Activated CD4-positive, alpha-beta T cell treated with anti-CD3 and anti-CD28 coated beads, Interleukin-2, amount 10 ng/mL, durations not matched to agents 7 days and 5 days (primary cell): Measurements from ENCODE around the gene DTD1. TPM values are rescaled to one million over a fixed set of nuclear protein-coding genes. Genes with fewer than 3 reads are reported as not detected.

Experiments
- CTCF ChIA-PET: fragments of 350-600 bp; sonication (Branson Sonifier 250); formaldehyde crosslinking; loops from one replicate; lab custom pipeline; 2021; ENCODE audit warnings: antibody characterized with exemption; lab: Charles Lee
- POLR2A ChIA-PET: fragments of 350-600 bp; sonication (Branson Sonifier 250); formaldehyde crosslinking; loops from one replicate; lab custom pipeline; 2021; ENCODE audit warnings: antibody characterized with exemption; lab: Charles Lee
- DNase-seq: peaks from one replicate; pipeline ENCODE4 v3.0.0-alpha.2; 2020
- H3K27ac Mint-ChIP-seq: one replicate; pipeline ENCODE4 v1.8.0; 2021; ENCODE audit warnings: mild to moderate bottlenecking, moderate library complexity, mixed read lengths
- H3K27me3 Mint-ChIP-seq: one replicate; pipeline ENCODE4 v1.8.0; 2021; ENCODE audit warnings: mixed read lengths
- H3K36me3 Mint-ChIP-seq: one replicate; pipeline ENCODE4 v1.8.0; 2021; ENCODE audit warnings: low read depth, mixed read lengths
- H3K4me1 Mint-ChIP-seq: one replicate; pipeline ENCODE4 v1.8.0; 2021; ENCODE audit warnings: mixed read lengths
- H3K4me3 Mint-ChIP-seq: one replicate; pipeline ENCODE4 v1.8.0; 2021; ENCODE audit warnings: mild to moderate bottlenecking, moderate library complexity, mixed read lengths
- H3K9me3 Mint-ChIP-seq: one replicate; pipeline ENCODE4 v1.8.0; 2021; ENCODE audit warnings: mixed read lengths
- total RNA-seq, 2 experiments: library from RNA; stranded (reverse); gene quantifications; one replicate each; pipeline ENCODE4 v1.2.3, GENCODE V29; 2021

Gene DTD1
- total RNA-seq, 2 experiments from 2014 or later, result 17.7 to 19.4 TPM

DNA sequence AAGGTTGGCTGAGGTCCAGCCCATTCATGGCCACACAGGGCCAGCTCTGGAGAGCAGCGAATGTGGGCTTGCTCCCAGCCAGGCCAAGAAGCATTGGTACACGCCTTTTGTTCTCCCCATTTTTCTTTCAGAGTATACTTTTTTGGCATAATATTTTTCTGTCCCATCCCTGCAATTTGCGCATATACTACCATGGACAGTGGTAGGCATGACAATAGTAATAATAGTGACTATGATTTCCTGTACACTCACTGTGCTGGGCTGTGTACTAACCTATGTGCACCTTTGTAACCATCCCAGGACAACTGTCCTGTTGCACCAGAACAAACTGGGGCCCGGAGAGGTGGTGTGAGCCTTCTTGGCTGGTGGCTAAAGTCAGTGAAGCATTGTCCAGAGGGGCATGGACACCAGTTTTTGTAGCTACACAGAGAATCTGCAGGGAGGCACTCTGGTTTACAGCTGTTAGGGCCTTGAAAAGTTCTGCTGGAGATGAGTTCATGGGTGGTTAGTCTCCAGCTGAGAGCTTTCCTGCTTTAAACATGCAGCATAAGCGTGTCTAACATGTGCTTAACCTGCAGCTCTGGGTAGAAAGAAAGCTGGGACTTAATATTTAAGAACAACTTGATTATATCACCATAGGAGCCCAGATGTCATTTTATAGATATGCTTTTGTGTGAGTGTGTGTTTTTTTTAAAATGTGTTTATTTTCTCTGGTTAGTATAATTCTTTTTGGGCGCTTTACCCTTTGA lies 38.2 kb downstream of the DTD1 start:
- POLR2A ChIA-PET, result no interaction called here
- DNase-seq, result no peak
- Mint-ChIP-seq H3K27ac (no peak overlapping the region), H3K4me1 (no peaks in the 10 kb centered on the region), H3K36me3 (peaks cover 4% of the 10 kb centered on the region), H3K4me3 (no peak overlapping the region), H3K27me3 (no peaks in the 10 kb centered on the region), H3K9me3 (no peaks in the 10 kb centered on the region)
- CTCF ChIA-PET, result no interaction called here

DNA sequence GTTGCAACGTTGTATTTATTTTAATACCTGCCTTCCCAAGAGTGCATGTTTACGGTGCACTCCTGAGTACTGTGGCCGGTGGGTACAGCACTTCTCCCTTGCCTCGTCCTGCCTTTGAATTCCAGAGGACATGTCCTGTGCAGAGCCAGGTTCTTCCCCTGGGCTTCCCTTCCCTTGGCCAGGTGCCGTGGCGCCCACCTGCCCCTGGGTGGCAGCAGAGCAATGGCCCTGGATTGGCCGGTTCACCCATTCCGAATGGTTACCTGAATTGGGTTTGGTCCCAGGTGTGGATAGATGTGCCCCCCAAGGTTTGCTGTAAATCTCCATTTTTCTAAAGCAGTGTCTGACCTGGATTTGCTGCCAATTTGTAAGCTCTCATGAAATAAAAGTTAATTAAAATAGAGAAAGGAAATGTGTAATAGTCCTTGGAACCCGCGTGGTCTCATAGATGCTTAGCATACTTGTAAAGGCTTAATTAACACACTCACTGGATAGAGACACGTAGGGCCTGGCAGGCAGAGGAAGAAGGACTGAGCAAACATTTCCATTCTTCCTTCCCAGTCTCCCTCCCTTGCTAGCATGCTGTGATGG lies 40.6 kb downstream of the DTD1 start:
- no peaks in the 10 kb centered on the region for H3K9me3 Mint-ChIP-seq
- no peak for DNase-seq
- no peak overlapping the region for H3K27ac Mint-ChIP-seq
- ChIA-PET POLR2A (no interaction called here), CTCF (interaction anchor here (0.6 kb wide), 1 partner anchor 1048 kb away, joined by 3 read pairs; no protein-coding TSS in a partner anchor)
- no peaks in the 10 kb centered on the region for H3K4me1 Mint-ChIP-seq
- H3K27me3 Mint-ChIP-seq, result no peaks in the 10 kb centered on the region
- H3K36me3 Mint-ChIP-seq, result peaks cover 4% of the 10 kb centered on the region
- no peak overlapping the region for H3K4me3 Mint-ChIP-seq

DNA sequence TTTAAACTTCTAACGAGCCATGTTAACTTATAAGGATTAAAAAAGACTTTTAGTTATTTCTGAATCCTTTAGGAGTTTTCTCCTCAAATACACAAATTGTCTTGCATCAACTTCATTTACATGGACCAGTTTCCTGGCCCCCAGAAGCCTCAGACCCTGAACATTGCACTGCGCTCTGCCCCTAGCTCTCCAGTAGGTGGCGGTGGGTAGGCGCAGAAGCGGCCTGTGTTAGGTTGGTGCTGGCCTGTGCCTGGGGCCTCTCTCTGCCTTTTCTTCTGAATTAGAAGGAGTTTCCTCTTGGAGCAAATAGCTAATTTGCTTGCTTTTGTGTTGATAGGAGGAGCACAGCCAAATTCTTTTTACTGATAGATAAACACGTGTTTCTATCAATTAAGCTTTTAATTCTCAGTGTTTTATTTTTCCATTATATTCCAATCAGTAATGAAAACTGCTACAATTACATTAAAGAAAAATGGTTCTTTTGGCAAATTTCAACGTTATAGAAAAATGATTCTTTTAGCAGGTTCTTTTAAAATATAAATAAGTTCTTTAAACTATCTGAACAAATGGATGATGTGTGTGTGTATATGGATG lies 44.4 kb downstream of the DTD1 start:
- DNase-seq, result peak; percentile 60
- H3K36me3 Mint-ChIP-seq, result peaks cover 4% of the 10 kb centered on the region
- H3K27ac Mint-ChIP-seq, result no peak overlapping the region
- no peaks in the 10 kb centered on the region for H3K27me3 Mint-ChIP-seq
- CTCF ChIA-PET, result interaction anchor here (0.6 kb wide), 2 partner anchors 19 to 86 kb away, joined by 3 read pairs; no protein-coding TSS in a partner anchor
- no peaks in the 10 kb centered on the region for H3K4me1 Mint-ChIP-seq
- no peak overlapping the region for H3K4me3 Mint-ChIP-seq
- POLR2A ChIA-PET, result no interaction called here
- no peaks in the 10 kb centered on the region for H3K9me3 Mint-ChIP-seq

DNA sequence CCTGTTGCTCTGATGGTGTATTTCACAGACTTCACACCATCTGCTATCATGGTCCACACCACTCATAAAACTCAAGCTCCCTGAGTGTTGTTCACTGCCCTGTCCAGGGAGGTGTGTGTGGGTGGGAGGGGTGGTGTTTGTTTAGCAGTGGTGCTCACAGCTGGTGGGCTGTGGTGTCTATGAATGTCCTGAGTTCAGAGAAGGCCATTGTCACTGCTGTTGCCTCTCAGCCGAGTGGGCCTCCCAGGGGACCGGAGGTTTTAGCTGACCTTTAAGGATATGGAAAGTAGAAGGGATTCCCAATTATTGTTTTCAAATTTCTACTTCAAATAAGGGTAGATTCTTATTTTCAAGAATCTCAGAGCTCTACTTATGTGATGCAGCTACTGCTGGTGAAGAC lies 45.6 kb downstream of the DTD1 start:
- no peaks in the 10 kb centered on the region for H3K27me3 Mint-ChIP-seq
- no peak overlapping the region for H3K4me3 Mint-ChIP-seq
- ChIA-PET CTCF (interaction anchor here (0.5 to 1.3 kb wide), 2 partner anchors 21 to 1253 kb away, joined by 3 read pairs; no protein-coding TSS in a partner anchor), POLR2A (no interaction called here)
- H3K36me3 Mint-ChIP-seq, result no peaks in the 10 kb centered on the region
- no peak for DNase-seq
- no peak overlapping the region for H3K27ac Mint-ChIP-seq
- H3K4me1 Mint-ChIP-seq, result no peaks in the 10 kb centered on the region
- H3K9me3 Mint-ChIP-seq, result no peaks in the 10 kb centered on the region

GRCh38 chr20:18634501-18634900 lies 46.6 kb downstream of the DTD1 start:
- no peaks in the 10 kb centered on the region for H3K9me3 Mint-ChIP-seq

GRCh38 chr20:18635380-18635779 lies 47.5 kb downstream of the DTD1 start:
- ChIA-PET POLR2A (no interaction called here), CTCF (no interaction called here)
- no peaks in the 10 kb centered on the region for H3K9me3 Mint-ChIP-seq
- no peaks in the 10 kb centered on the region for H3K36me3 Mint-ChIP-seq
- no peak for DNase-seq
- no peak overlapping the region for H3K4me3 Mint-ChIP-seq
- H3K27ac Mint-ChIP-seq, result no peak overlapping the region
- H3K4me1 Mint-ChIP-seq, result no peaks in the 10 kb centered on the region
- H3K27me3 Mint-ChIP-seq, result no peaks in the 10 kb centered on the region

More at GRCh38 chr20:18634501-18634900, 46.6 kb downstream of the DTD1 start:
- POLR2A ChIA-PET, result no interaction called here
- Mint-ChIP-seq H3K36me3 (no peaks in the 10 kb centered on the region), H3K27me3 (no peaks in the 10 kb centered on the region), H3K27ac (no peak overlapping the region), H3K4me3 (no peak overlapping the region), H3K4me1 (no peaks in the 10 kb centered on the region)
- CTCF ChIA-PET, result interaction anchor here (1.3 kb wide), 1 partner anchor 20 kb away, joined by 3 read pairs; no protein-coding TSS in a partner anchor
- DNase-seq, result no peak

DNA sequence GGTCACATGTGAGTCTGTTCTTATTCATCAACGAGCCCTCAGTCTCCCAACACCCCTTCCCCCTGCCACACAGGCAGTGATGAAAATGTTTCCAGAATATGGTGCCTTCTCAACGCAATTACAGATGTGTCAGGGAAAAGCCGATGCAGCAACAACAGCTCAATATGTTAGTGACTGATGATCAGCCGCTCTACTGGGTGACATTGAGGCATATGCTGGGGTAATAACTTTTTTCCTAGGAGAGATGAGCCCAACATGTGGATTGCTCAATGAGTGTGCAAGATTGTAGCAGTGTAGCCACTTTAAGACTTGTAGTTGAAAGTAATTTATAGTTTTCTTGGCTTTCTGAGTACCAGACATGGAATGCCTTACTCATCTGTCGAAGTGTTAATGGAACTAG lies 49.4 kb downstream of the DTD1 start:
- no peak for DNase-seq
- no peaks in the 10 kb centered on the region for H3K27me3 Mint-ChIP-seq
- H3K36me3 Mint-ChIP-seq, result no peaks in the 10 kb centered on the region
- H3K4me1 Mint-ChIP-seq, result no peaks in the 10 kb centered on the region
- POLR2A ChIA-PET, result no interaction called here
- no peak overlapping the region for H3K4me3 Mint-ChIP-seq
- H3K9me3 Mint-ChIP-seq, result no peaks in the 10 kb centered on the region
- CTCF ChIA-PET, result interaction anchor here (1.4 kb wide), 1 partner anchor 13 kb away, joined by 4 read pairs; no protein-coding TSS in a partner anchor
- H3K27ac Mint-ChIP-seq, result no peak overlapping the region

GRCh38 chr20:18638768-18639167 lies 50.9 kb downstream of the DTD1 start:
- Mint-ChIP-seq H3K36me3 (no peaks in the 10 kb centered on the region), H3K27ac (no peak overlapping the region), H3K27me3 (no peaks in the 10 kb centered on the region), H3K9me3 (no peaks in the 10 kb centered on the region), H3K4me3 (no peak overlapping the region), H3K4me1 (no peaks in the 10 kb centered on the region)
- ChIA-PET POLR2A (no interaction called here), CTCF (interaction anchor here (0.5 to 1.4 kb wide), 2 partner anchors 15 to 22 kb away, joined by 3 to 4 read pairs; no protein-coding TSS in a partner anchor)
- DNase-seq, result no peak

DNA sequence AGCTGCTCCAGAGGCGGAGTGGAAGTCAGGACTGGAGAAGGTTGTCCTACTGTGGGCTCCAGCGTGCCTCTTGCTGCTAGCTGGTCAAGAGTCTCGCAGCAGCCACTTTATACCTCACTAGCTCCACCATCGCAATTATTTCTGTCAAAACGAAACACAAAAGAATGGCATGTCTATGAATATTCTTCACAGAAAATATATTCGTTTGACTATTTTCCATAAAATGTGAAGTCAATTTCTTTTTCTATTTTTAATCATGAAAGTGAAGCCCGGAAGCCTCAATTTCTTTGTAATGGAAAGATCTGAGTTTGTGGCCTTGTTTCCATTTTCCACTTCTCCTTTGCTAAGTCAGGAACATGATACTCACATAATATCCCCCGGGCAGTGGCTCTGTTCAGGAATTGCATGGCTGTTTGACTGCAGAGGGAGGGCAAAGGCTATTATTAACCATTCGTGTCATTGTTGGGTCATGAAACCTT lies 51.7 kb downstream of the DTD1 start:
- no peaks in the 10 kb centered on the region for H3K4me1 Mint-ChIP-seq
- H3K4me3 Mint-ChIP-seq, result no peak overlapping the region
- ChIA-PET CTCF (interaction anchor here (0.7 kb wide), 1 partner anchor 187 kb away, joined by 3 read pairs; no protein-coding TSS in a partner anchor), POLR2A (no interaction called here)
- no peaks in the 10 kb centered on the region for H3K27me3 Mint-ChIP-seq
- H3K27ac Mint-ChIP-seq, result no peak overlapping the region
- DNase-seq, result no peak
- H3K36me3 Mint-ChIP-seq, result no peaks in the 10 kb centered on the region
- no peaks in the 10 kb centered on the region for H3K9me3 Mint-ChIP-seq

GRCh38 chr20:18645196-18645745 lies 57.4 kb downstream of the DTD1 start:
- no peak for DNase-seq
- H3K36me3 Mint-ChIP-seq, result no peaks in the 10 kb centered on the region
- no peaks in the 10 kb centered on the region for H3K9me3 Mint-ChIP-seq
- no peaks in the 10 kb centered on the region for H3K4me1 Mint-ChIP-seq
- ChIA-PET CTCF (no interaction called here), POLR2A (no interaction called here)
- no peak overlapping the region for H3K4me3 Mint-ChIP-seq
- no peaks in the 10 kb centered on the region for H3K27me3 Mint-ChIP-seq
- H3K27ac Mint-ChIP-seq, result no peak overlapping the region

- DNase-seq, result no peak
- POLR2A ChIA-PET, result no interaction called here
- CTCF ChIA-PET, result no interaction called here
- Mint-ChIP-seq H3K9me3 (no peaks in the 10 kb centered on the region), H3K4me3 (no peak overlapping the region), H3K27ac (no peak overlapping the region), H3K36me3 (no peaks in the 10 kb centered on the region), H3K27me3 (no peaks in the 10 kb centered on the region), H3K4me1 (no peaks in the 10 kb centered on the region)
These were observed 58.0 kb downstream of the DTD1 start for GRCh38 chr20:18645851-18646250.

GRCh38 chr20:18647777-18648176 lies 59.9 kb downstream of the DTD1 start:
- H3K36me3 Mint-ChIP-seq, result no peaks in the 10 kb centered on the region
- no peaks in the 10 kb centered on the region for H3K27me3 Mint-ChIP-seq
- ChIA-PET CTCF (no interaction called here), POLR2A (no interaction called here)
- H3K4me3 Mint-ChIP-seq, result no peak overlapping the region
- DNase-seq, result no peak
- no peaks in the 10 kb centered on the region for H3K9me3 Mint-ChIP-seq
- no peak overlapping the region for H3K27ac Mint-ChIP-seq
- no peaks in the 10 kb centered on the region for H3K4me1 Mint-ChIP-seq

DNA sequence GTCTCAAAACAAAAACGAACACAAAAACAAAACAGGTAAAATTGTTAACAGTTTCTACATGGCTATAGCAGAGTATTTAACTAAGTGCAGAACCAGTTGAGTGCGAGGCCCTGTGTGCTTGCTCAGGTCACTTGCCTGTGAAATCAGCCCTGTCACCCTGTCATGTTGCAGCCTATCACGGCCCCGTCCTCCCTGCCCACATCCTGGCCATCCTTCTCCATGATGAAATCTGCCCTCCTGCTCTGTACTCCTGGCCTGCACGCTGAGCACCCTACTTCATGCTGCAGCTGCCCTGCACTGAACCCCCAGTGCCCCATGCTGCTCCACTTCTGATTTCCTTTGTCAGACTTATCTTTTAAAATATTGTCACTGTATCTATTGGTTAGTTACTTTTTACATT lies 62.4 kb downstream of the DTD1 start:
- ChIA-PET CTCF (no interaction called here), POLR2A (no interaction called here)
- H3K4me3 Mint-ChIP-seq, result no peak overlapping the region
- H3K27ac Mint-ChIP-seq, result no peak overlapping the region
- H3K27me3 Mint-ChIP-seq, result no peaks in the 10 kb centered on the region
- no peaks in the 10 kb centered on the region for H3K36me3 Mint-ChIP-seq
- no peaks in the 10 kb centered on the region for H3K4me1 Mint-ChIP-seq
- no peaks in the 10 kb centered on the region for H3K9me3 Mint-ChIP-seq
- no peak for DNase-seq
